Left cardiac atrium (tissue), 4 donors: ENCODE data around the gene TBC1D5. TPM values are rescaled to one million over a fixed set of nuclear protein-coding genes. Genes with fewer than 3 reads are reported as not detected.
"Not testable (repeated sequence)": the region's sequence is repeated elsewhere in the genome, so short reads cannot be mapped to it uniquely, and the experiment has no call there.

ENCODE experiments used
- ATAC-seq, 2 donors: fragments of 200-7000 bp; cut with Tn5 transposase; one replicate each; pipeline ENCODE4 v1.9.1; 2020; ENCODE audit warnings: mild to moderate bottlenecking in 2 of 2, moderate library complexity in 2 of 2
- DNase-seq: peaks from one replicate; pipeline ENCODE4 v3.0.0-alpha.2; 2020
- intact Hi-C, 2 donors: fragments of 100-400 bp; cut with DNase I; formaldehyde crosslinking; loops; one replicate each; pipeline versions ENCODE4 v1.14.1 to v1.15.1; 2022 to 2023
- total RNA-seq, 2 donors: library from RNA; stranded (reverse); fragmentation: NEBNext Ultra II Directional; extraction: Animal tissue kit (Norgen Biotek cat#: 25700); gene quantifications; one replicate each; pipeline ENCODE4 v1.2.1, GENCODE V29; 2021
- donor health status: DM: no; HTN: yes; CAD: no.
- donor health status: DM: no; HTN: yes; CAD: no; lungs with severe emphysema.
- donor health status: DM: yes; HTN: yes; CAD: no.
- donor health status: Dilated cardiomyopathy.

Gene TBC1D5
- total RNA-seq, 2 donors from 2014 or later, result 33.2 to 38.7 TPM

GRCh38 chr3:17670749-17671148 lies 71.7 kb downstream of the TBC1D5 start:
- intact Hi-C loops, result no loop called here
- DNase-seq (no peak), ATAC-seq (no peak)

GRCh38 chr3:17664923-17665322 lies 77.5 kb downstream of the TBC1D5 start:
- ATAC-seq (no peak), DNase-seq (no peak)
- intact Hi-C loops, result no loop called here

- DNase-seq (no peak), ATAC-seq (no peak)
- intact Hi-C loops, result no loop called here
Observed at GRCh38 chr3:17656264-17656663, 86.2 kb downstream of the TBC1D5 start.

GRCh38 chr3:17655743-17656142 lies 86.7 kb downstream of the TBC1D5 start:
- intact Hi-C loops, result no loop called here
- ATAC-seq (no peak), DNase-seq (no peak)

GRCh38 chr3:17649748-17650147 lies 92.7 kb downstream of the TBC1D5 start:
- DNase-seq, ATAC-seq: not testable (repeated sequence)
- intact Hi-C loops, result loop anchor here (5.0 to 10.0 kb wide), 2 partner anchors 185 to 193 kb away; no protein-coding TSS in a partner anchor

- not testable (repeated sequence) for DNase-seq, ATAC-seq
- intact Hi-C loops, result loop anchor here (5.0 to 10.0 kb wide), 2 partner anchors 186 to 194 kb away; no protein-coding TSS in a partner anchor
Observed at GRCh38 chr3:17648630-17649355, 93.6 kb downstream of the TBC1D5 start.

- peak; percentile 49 to 71 for ATAC-seq
- intact Hi-C loops, result loop anchor here (5.0 to 10.0 kb wide), 2 partner anchors 190 to 197 kb away; no protein-coding TSS in a partner anchor
- DNase-seq, result no peak
Observed at GRCh38 chr3:17645074-17645698, 97.2 kb downstream of the TBC1D5 start.

- no peak for ATAC-seq
- intact Hi-C loops, result loop anchor here in 1 of 2 donors (10.0 kb wide), 1 partner anchor 191 kb away; no protein-coding TSS in a partner anchor
- no peak for DNase-seq
Observed at GRCh38 chr3:17643691-17644090, 98.7 kb downstream of the TBC1D5 start.

- DNase-seq, result no peak
- intact Hi-C loops, result loop anchor here in 1 of 2 donors (10.0 kb wide), 1 partner anchor 192 kb away; no protein-coding TSS in a partner anchor
- ATAC-seq, result no peak
Observed at GRCh38 chr3:17642474-17642873, 100.0 kb downstream of the TBC1D5 start.

GRCh38 chr3:17640466-17640865 lies 102.0 kb downstream of the TBC1D5 start:
- intact Hi-C loops, result loop anchor here in 1 of 2 donors (10.0 kb wide), 1 partner anchor 194 kb away; no protein-coding TSS in a partner anchor
- DNase-seq (no peak), ATAC-seq (peak in 1 of 2 donors; percentile 44)

GRCh38 chr3:17639765-17640164 lies 102.7 kb downstream of the TBC1D5 start:
- intact Hi-C loops, result loop anchor here in 1 of 2 donors (10.0 kb wide), 1 partner anchor 195 kb away; no protein-coding TSS in a partner anchor
- ATAC-seq (peak in 1 of 2 donors; percentile 77), DNase-seq (no peak)

- intact Hi-C loops, result no loop called here
- DNase-seq (no peak), ATAC-seq (no peak)
Observed at GRCh38 chr3:17639257-17639656, 103.2 kb downstream of the TBC1D5 start.

- intact Hi-C loops, result no loop called here
- ATAC-seq, result no peak
- no peak for DNase-seq
Observed at GRCh38 chr3:17638356-17638755, 104.1 kb downstream of the TBC1D5 start.

GRCh38 chr3:17635675-17636074 lies 106.8 kb downstream of the TBC1D5 start:
- ATAC-seq (peak in 1 of 2 donors; percentile 52), DNase-seq (peak; percentile 28)
- intact Hi-C loops, result not testable (repeated sequence)

GRCh38 chr3:17634964-17635363 lies 107.5 kb downstream of the TBC1D5 start:
- ATAC-seq (no peak), DNase-seq (no peak)
- intact Hi-C loops, result no loop called here

- DNase-seq, result no peak
- intact Hi-C loops, result no loop called here
- ATAC-seq, result no peak
Observed at GRCh38 chr3:17634201-17634600, 108.2 kb downstream of the TBC1D5 start.

GRCh38 chr3:17632401-17633100 lies 109.9 kb downstream of the TBC1D5 start:
- peak in 1 of 2 donors; percentile 93 for ATAC-seq
- intact Hi-C loops, result no loop called here
- no peak for DNase-seq

GRCh38 chr3:17631609-17632008 lies 110.8 kb downstream of the TBC1D5 start:
- no peak for ATAC-seq
- intact Hi-C loops, result no loop called here
- DNase-seq, result no peak

GRCh38 chr3:17629400-17629799 lies 113.0 kb downstream of the TBC1D5 start:
- intact Hi-C loops, result no loop called here
- ATAC-seq (no peak), DNase-seq (no peak)

GRCh38 chr3:17626395-17626794 lies 116.0 kb downstream of the TBC1D5 start:
- DNase-seq, result no peak
- no peak for ATAC-seq
- intact Hi-C loops, result no loop called here
